Measurements from ENCODE around the gene NOXA1.

The NOXA1 gene

DNA sequence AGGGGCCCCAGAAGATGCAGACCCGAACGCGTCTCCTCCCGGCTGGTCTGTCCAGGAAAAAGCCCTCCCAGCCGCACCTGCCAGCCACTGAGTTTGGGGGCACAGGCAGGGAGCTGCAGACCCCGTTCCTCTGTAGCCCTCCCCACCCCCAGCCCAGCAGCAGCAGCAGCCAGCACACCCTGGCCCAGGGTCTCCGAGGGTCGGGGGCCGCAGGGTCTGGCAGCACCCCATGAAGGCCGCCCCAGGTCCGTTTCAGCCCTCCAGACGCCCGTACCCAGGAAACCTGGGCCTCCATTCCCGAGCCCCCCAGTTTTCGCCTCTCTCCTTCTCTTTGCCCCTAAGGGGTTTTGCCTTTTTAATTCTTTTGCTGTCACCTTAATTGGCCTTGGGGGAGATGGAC, 19.9 kb upstream of the NOXA1 start:
- H3K4me3 ChIP-seq (ENCODE audit: low read depth, low read length) = no peak overlapping the region
- TF ChIP-seq, protein P1, sequence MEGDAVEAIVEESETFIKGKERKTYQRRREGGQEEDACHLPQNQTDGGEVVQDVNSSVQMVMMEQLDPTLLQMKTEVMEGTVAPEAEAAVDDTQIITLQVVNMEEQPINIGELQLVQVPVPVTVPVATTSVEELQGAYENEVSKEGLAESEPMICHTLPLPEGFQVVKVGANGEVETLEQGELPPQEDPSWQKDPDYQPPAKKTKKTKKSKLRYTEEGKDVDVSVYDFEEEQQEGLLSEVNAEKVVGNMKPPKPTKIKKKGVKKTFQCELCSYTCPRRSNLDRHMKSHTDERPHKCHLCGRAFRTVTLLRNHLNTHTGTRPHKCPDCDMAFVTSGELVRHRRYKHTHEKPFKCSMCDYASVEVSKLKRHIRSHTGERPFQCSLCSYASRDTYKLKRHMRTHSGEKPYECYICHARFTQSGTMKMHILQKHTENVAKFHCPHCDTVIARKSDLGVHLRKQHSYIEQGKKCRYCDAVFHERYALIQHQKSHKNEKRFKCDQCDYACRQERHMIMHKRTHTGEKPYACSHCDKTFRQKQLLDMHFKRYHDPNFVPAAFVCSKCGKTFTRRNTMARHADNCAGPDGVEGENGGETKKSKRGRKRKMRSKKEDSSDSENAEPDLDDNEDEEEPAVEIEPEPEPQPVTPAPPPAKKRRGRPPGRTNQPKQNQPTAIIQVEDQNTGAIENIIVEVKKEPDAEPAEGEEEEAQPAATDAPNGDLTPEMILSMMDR (IDR thresholded peaks at IDR 0.05; ENCODE audit: borderline replicate concordance, insufficient read depth, low read depth, low read length) = no peak

DNA sequence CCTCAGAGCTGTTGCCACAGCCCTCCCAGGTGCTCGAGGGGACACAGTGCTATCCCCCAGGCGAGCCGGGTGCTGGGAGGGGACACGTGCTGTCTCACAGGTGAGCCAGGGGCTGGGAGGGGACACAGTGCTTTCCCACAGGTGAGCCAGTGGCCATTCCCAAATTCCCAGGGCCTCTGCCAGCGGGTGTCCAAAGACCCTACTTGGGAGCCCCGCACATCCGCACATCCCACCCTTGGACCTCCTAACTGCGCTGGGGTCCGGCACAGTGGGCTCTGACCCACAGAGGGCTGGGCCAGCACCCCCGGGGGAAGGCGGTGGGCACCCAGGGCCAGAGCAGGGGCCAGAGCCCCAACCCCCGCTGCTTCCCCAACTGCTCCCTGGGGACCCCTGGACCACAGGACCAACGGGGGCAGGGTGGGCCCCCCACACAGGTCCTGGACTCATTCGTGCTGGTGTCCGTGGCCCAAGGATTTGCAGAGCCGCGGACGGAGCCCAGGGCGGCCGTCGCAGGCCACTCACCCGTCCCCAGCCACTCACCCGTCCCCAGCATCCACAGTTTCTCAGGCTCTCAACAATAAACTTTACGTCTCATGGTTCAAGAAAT, 18.1 kb upstream of the NOXA1 start:
- H3K4me3 ChIP-seq (ENCODE audit: low read depth, low read length) = no peak overlapping the region
- TF ChIP-seq, protein P1 (IDR thresholded peaks at IDR 0.05; ENCODE audit: borderline replicate concordance, insufficient read depth, low read depth, low read length) = no peak

- TF ChIP-seq, protein P1 (IDR thresholded peaks at IDR 0.05; ENCODE audit: borderline replicate concordance, insufficient read depth, low read depth, low read length) = no peak
- no peak overlapping the region for H3K4me3 ChIP-seq (ENCODE audit: low read depth, low read length)
These were observed 17.5 kb upstream of the NOXA1 start for GRCh38 chr9:137405677-137406081.

- no peak overlapping the region for H3K4me3 ChIP-seq (ENCODE audit: low read depth, low read length)
These were observed 17.0 kb upstream of the NOXA1 start for GRCh38 chr9:137406085-137406760.

DNA sequence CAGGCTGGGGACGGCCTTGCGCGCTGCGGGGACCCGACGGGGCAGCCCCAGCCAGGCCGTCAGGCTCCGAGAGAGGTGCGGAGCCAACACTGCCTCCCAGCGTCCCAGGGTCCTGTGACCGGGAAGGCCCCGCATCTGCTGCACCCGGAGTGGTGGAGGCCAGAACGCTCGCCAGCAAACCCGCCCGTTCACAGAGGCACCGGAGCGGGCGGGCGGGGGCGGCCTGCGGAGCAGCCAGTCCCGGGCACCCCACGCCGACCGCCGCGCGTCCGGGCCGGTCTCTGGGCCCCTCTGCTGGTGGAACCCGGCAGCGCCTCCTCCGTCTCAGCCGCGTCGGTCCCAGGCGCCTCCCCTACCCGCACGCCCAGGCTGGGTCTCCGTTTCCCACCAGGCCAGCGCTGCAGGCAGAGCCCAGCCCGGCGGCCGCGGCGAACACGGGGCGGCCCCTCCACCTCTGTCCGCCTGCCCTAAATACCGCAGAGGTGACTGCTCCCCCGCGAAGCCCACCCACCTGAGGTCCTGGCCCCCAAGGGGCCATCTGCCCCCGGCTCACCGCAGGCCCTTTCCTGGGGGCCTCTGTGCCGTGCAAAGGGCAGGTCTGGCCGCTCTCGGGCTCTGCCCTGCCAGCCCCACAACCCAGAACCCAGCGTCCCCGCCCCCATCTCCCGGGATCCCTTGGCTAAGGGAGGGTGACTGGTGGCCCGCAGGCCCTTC, 16.2 kb upstream of the NOXA1 start:
- H3K4me3 ChIP-seq (ENCODE audit: low read depth, low read length) = peak overlapping the region; percentile 44
- TF ChIP-seq, protein P1 (IDR thresholded peaks at IDR 0.05; ENCODE audit: borderline replicate concordance, insufficient read depth, low read depth, low read length) = peak; percentile 87

More at GRCh38 chr9:137406085-137406760, 17.0 kb upstream of the NOXA1 start:
- TF ChIP-seq, protein P1 (IDR thresholded peaks at IDR 0.05; ENCODE audit: borderline replicate concordance, insufficient read depth, low read depth, low read length) = no peak

DNA sequence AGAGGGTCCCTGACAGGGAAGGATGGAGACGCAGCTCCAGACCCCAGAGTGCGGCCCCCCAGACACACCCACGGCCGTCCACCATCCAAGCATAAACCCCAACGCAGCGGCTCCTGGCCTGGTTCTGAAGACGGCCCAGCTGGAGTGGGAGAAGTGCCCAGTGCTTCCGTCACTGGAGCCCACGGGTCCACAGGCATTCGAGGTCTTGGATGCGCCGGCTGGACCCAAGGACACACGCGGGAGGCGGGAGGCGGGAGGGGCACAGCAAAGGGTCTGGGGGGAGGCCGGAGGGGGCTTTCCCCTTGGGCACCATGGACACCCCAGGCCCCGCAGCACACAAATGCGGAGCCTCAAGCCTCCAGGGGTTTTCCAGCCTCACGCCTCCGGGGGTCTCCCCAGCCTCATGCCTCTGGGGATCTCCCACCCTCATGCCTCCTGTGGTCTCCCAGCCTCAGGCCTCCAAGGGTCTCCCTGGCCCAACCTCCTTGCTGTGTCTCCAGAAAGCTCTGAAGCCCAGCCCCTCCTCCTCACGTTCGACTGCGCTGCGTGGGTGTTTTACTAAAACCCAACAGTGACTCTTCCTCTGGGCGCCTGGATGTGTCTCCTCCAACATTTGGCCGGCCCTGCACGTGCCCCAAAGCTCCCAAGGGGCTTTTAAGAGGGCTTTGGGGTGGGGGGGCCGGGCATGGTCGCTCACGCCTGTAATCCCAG, 15.4 kb upstream of the NOXA1 start:
- H3K4me3 ChIP-seq (ENCODE audit: low read depth, low read length) = peak overlapping the region; percentile 44
- TF ChIP-seq, protein P1 (IDR thresholded peaks at IDR 0.05; ENCODE audit: borderline replicate concordance, insufficient read depth, low read depth, low read length) = no peak
